Mesenchymal stem cell (in vitro differentiated cells and primary cell): ENCODE data around the gene AKAP9.
"Not testable (repeated sequence)": the region's sequence is repeated elsewhere in the genome, so short reads cannot be mapped to it uniquely, and the experiment has no call there.

ENCODE experiments used
- DNase-seq: peaks from one replicate; pipeline ENCODE4 v3.0.0-alpha.2; 2013
- H2AFZ ChIP-seq: one replicate; pipeline ENCODE4 v1.6.1; 2013; ENCODE audit warnings: low read depth, mild to moderate bottlenecking, control low read depth, inconsistent platforms, low read length, moderate library complexity
- H2AK5ac ChIP-seq: 2 replicates; pipeline ENCODE4 v1.6.1; 2013; ENCODE audit warnings: low read length, moderate library complexity, mild to moderate bottlenecking, inconsistent platforms; ENCODE audit not compliant: severe bottlenecking
- H2BK120ac ChIP-seq: one replicate; pipeline ENCODE4 v1.6.1; 2013; ENCODE audit warnings: low read depth, mild to moderate bottlenecking, inconsistent platforms, low read length, moderate library complexity
- H2BK12ac ChIP-seq, 2 experiments: one replicate each; pipeline ENCODE4 v1.6.1; 2013; ENCODE audit warnings: inconsistent platforms in 2 of 2, low read length in 2 of 2, mild to moderate bottlenecking in 2 of 2, moderate library complexity in 2 of 2, control low read depth in 1 of 2
- H2BK15ac ChIP-seq: one replicate; pipeline ENCODE4 v1.6.1; 2013; ENCODE audit warnings: mild to moderate bottlenecking, low read depth, inconsistent platforms; ENCODE audit not compliant: poor library complexity, severe bottlenecking
- H2BK5ac ChIP-seq: 2 replicates; pipeline ENCODE4 v1.6.1; 2013; ENCODE audit warnings: low read depth, mild to moderate bottlenecking, low read length, control low read depth, inconsistent platforms; ENCODE audit not compliant: poor library complexity, severe bottlenecking
- H3K14ac ChIP-seq, 2 experiments: one replicate each; pipeline ENCODE4 v1.6.1; 2013; ENCODE audit warnings: inconsistent platforms in 2 of 2, low read length in 2 of 2, control low read depth in 1 of 2, mild to moderate bottlenecking in 1 of 2, moderate library complexity in 1 of 2
- H3K18ac ChIP-seq, 2 experiments: one replicate each; pipeline ENCODE4 v1.6.1; 2013; ENCODE audit warnings: inconsistent platforms in 2 of 2, low read length in 2 of 2, control low read depth in 1 of 2, low read depth in 1 of 2, mild to moderate bottlenecking in 1 of 2
- H3K23ac ChIP-seq, 2 experiments: one replicate each; pipeline ENCODE4 v1.6.1; 2013; ENCODE audit warnings: inconsistent platforms in 2 of 2, low read length in 2 of 2, mild to moderate bottlenecking in 2 of 2, moderate library complexity in 2 of 2, control low read depth in 1 of 2
- H3K27ac ChIP-seq: 2 replicates; pipeline ENCODE4 v1.5.1; 2013; ENCODE audit warnings: mild to moderate bottlenecking, moderate library complexity, low read length, control low read depth, inconsistent platforms; ENCODE audit not compliant: poor library complexity, severe bottlenecking
- H3K27me3 ChIP-seq, 2 experiments: 2 replicates each; pipeline versions ENCODE4 v1.6.1 to v1.7.0; 2013; ENCODE audit warnings: low read length in 2 of 2, mild to moderate bottlenecking in 2 of 2, moderate library complexity in 2 of 2, control low read depth in 1 of 2, inconsistent platforms in 1 of 2; ENCODE audit not compliant: control insufficient read depth in 1 of 2, insufficient read depth in 1 of 2
- H3K36me3 ChIP-seq, 2 experiments: 2 replicates each; pipeline versions ENCODE4 v1.6.1 to v1.7.0; 2013; ENCODE audit warnings: low read length in 2 of 2, control low read depth in 1 of 2, inconsistent platforms in 1 of 2, low read depth in 1 of 2, mild to moderate bottlenecking in 1 of 2; ENCODE audit not compliant: insufficient read depth in 2 of 2, control insufficient read depth in 1 of 2
- H3K4ac ChIP-seq, 2 experiments: one replicate each; pipeline ENCODE4 v1.6.1; 2013; ENCODE audit warnings: inconsistent platforms in 2 of 2, low read length in 2 of 2, mild to moderate bottlenecking in 2 of 2, moderate library complexity in 2 of 2, control low read depth in 1 of 2, low read depth in 1 of 2
- H3K4me1 ChIP-seq: 2 replicates; pipeline ENCODE4 v1.6.1; 2013; ENCODE audit warnings: low read depth, low read length, control low read depth; ENCODE audit not compliant: control insufficient read depth, insufficient read depth
- H3K4me2 ChIP-seq: 2 replicates; pipeline ENCODE4 v1.6.1; 2013; ENCODE audit warnings: low read length, mild to moderate bottlenecking, inconsistent platforms; ENCODE audit not compliant: poor library complexity, severe bottlenecking
- H3K4me3 ChIP-seq, 2 experiments: 2 replicates each; pipeline versions ENCODE4 v1.5.1 to v1.7.0; 2013; ENCODE audit warnings: low read length in 2 of 2, mild to moderate bottlenecking in 2 of 2, control low read depth in 1 of 2, low read depth in 1 of 2; ENCODE audit not compliant: insufficient read depth in 1 of 2
- H3K79me1 ChIP-seq: replicated peaks from 2 replicates; pipeline ENCODE4 v1.6.1; 2013; ENCODE audit warnings: mild to moderate bottlenecking, control low read depth, low read length, inconsistent platforms; ENCODE audit not compliant: poor library complexity, severe bottlenecking
- H3K9ac ChIP-seq: 2 replicates; pipeline ENCODE4 v1.7.0; 2013; ENCODE audit warnings: mild to moderate bottlenecking, low read length, moderate library complexity
- H3K9me3 ChIP-seq: 2 replicates; pipeline ENCODE4 v1.7.0; 2013; ENCODE audit warnings: mild to moderate bottlenecking, low read length; ENCODE audit not compliant: control insufficient read depth
- H4K8ac ChIP-seq: one replicate; pipeline ENCODE4 v1.6.1; 2013; ENCODE audit warnings: inconsistent platforms, mild to moderate bottlenecking, low read length, moderate library complexity
- H4K91ac ChIP-seq: one replicate; pipeline ENCODE4 v1.6.1; 2013; ENCODE audit warnings: mild to moderate bottlenecking, low read length, inconsistent platforms
- WGBS: methylation state at CpG from one replicate; pipeline ENCODE4 v1.1.7; 2013; ENCODE audit warnings: mixed read lengths; 5-methylcytosine and 5-hydroxymethylcytosine counted together

Gene AKAP9

GRCh38 chr7:92072708-92073107 is 132.0 kb downstream of the AKAP9 start:
- WGBS = 100% methylated on average over 3 of the region's 3 CpGs
- Histone ChIP-seq H3K4me2 (no peak overlapping the region), H3K27ac (no peak overlapping the region), H3K14ac (no peak overlapping the region), H2AFZ (no peak overlapping the region), H3K27me3 (no peaks in the 10 kb centered on the region), H3K9ac (no peak overlapping the region), H3K23ac (no peak overlapping the region), H2AK5ac (no peak overlapping the region), H2BK12ac (no peak overlapping the region), H3K36me3 (peaks cover 0 to 53% of the 10 kb centered on the region in 2 experiments), H2BK5ac (no peak overlapping the region), H4K91ac (no peak overlapping the region), H3K4me1 (no peaks in the 10 kb centered on the region), H3K79me1 (peaks cover 1% of the 10 kb centered on the region), H3K4ac (no peak overlapping the region), H3K4me3 (no peak overlapping the region), H3K9me3 (no peaks in the 10 kb centered on the region), H4K8ac (no peak overlapping the region), H2BK120ac (no peak overlapping the region), H2BK15ac (no peak overlapping the region), H3K18ac (no peak overlapping the region)
- no peak for DNase-seq

GRCh38 chr7:92075455-92076158 is 134.9 kb downstream of the AKAP9 start:
- H2AFZ ChIP-seq = no peak overlapping the region
- no peak overlapping the region for H3K4ac ChIP-seq
- H2BK5ac ChIP-seq = no peak overlapping the region
- H3K4me2 ChIP-seq = no peak overlapping the region
- no peak overlapping the region for H4K91ac ChIP-seq
- peaks cover 1% of the 10 kb centered on the region for H3K79me1 ChIP-seq
- H3K23ac ChIP-seq = no peak overlapping the region
- H2BK12ac ChIP-seq = no peak overlapping the region
- H4K8ac ChIP-seq = no peak overlapping the region
- no peak overlapping the region for H3K14ac ChIP-seq
- no peaks in the 10 kb centered on the region for H3K9me3 ChIP-seq
- H3K27ac ChIP-seq = no peak overlapping the region
- 97% methylated on average over 2 of the region's 4 CpGs for WGBS
- no peak overlapping the region for H3K18ac ChIP-seq
- H3K4me3 ChIP-seq = no peak overlapping the region
- no peaks in the 10 kb centered on the region for H3K27me3 ChIP-seq
- no peak overlapping the region for H2AK5ac ChIP-seq
- H2BK120ac ChIP-seq = no peak overlapping the region
- H2BK15ac ChIP-seq = no peak overlapping the region
- no peaks in the 10 kb centered on the region for H3K4me1 ChIP-seq
- DNase-seq = no peak
- peaks cover 6 to 56% of the 10 kb centered on the region in 2 experiments for H3K36me3 ChIP-seq
- H3K9ac ChIP-seq = no peak overlapping the region

GRCh38 chr7:92076509-92076908 is 135.8 kb downstream of the AKAP9 start:
- H3K9ac ChIP-seq = no peak overlapping the region

GRCh38 chr7:92083922-92084321 is 143.3 kb downstream of the AKAP9 start:
- H2BK12ac ChIP-seq = not testable (repeated sequence)
- WGBS = 100% methylated on average over 2 of the region's 6 CpGs

More at GRCh38 chr7:92076509-92076908, 135.8 kb downstream of the AKAP9 start:
- Histone ChIP-seq H3K18ac (no peak overlapping the region), H2BK12ac (no peak overlapping the region), H2AK5ac (no peak overlapping the region), H3K79me1 (peaks cover 1% of the 10 kb centered on the region), H3K4me1 (no peaks in the 10 kb centered on the region), H3K9me3 (no peaks in the 10 kb centered on the region), H3K36me3 (peaks cover 6 to 52% of the 10 kb centered on the region in 2 experiments), H4K91ac (no peak overlapping the region), H2BK15ac (no peak overlapping the region), H2BK120ac (no peak overlapping the region), H2BK5ac (no peak overlapping the region), H2AFZ (no peak overlapping the region), H3K4me3 (no peak overlapping the region), H3K27me3 (no peaks in the 10 kb centered on the region), H4K8ac (no peak overlapping the region), H3K27ac (no peak overlapping the region), H3K4ac (no peak overlapping the region), H3K23ac (no peak overlapping the region), H3K4me2 (no peak overlapping the region), H3K14ac (no peak overlapping the region)
- no CpG with 5 or more reads among the region's 1 CpG for WGBS
- DNase-seq = no peak

More at GRCh38 chr7:92083922-92084321, 143.3 kb downstream of the AKAP9 start:
- not testable (repeated sequence) for H2AK5ac ChIP-seq, H3K18ac ChIP-seq, H3K4me1 ChIP-seq, H3K27me3 ChIP-seq, H3K4me2 ChIP-seq, H2AFZ ChIP-seq, DNase-seq, H3K4me3 ChIP-seq, H3K79me1 ChIP-seq, H3K27ac ChIP-seq, H2BK15ac ChIP-seq, H3K9ac ChIP-seq, H3K14ac ChIP-seq, H3K23ac ChIP-seq, H3K4ac ChIP-seq, H2BK5ac ChIP-seq, H4K91ac ChIP-seq, H2BK120ac ChIP-seq, H4K8ac ChIP-seq
- peaks cover 2 to 83% of the 10 kb centered on the region in 2 experiments for H3K36me3 ChIP-seq
- H3K9me3 ChIP-seq = peaks cover 13% of the 10 kb centered on the region
